T-cell (primary cell): ENCODE measurements around the gene ACOT13. TPM values are rescaled to one million over a fixed set of nuclear protein-coding genes. Genes with fewer than 3 reads are reported as not detected.
"Not testable (repeated sequence)": the region's sequence is repeated elsewhere in the genome, so short reads cannot be mapped to it uniquely, and the experiment has no call there.

ENCODE experiments used
- ATAC-seq, 4 experiments: fragments of 200-7000 bp in 3 of 4; fragments of 150-1000 bp in 1 of 4; cut with Tn5 transposase; replicated peaks in 1 of 4; 1 replicate in 3 of 4; 2 replicates in 1 of 4; pipeline ENCODE4 v1.10.0; 2021; ENCODE audit warnings: moderate library complexity in 3 of 4, mild to moderate bottlenecking in 2 of 4, moderate number of reproducible peaks in 1 of 4
- CTCF ChIA-PET, 2 donors: fragments of 300-600 bp; sonication (Branson Sonifier 250); formaldehyde crosslinking; loops; one replicate each; lab custom pipeline; 2022; ENCODE audit warnings: antibody characterized with exemption in 2 of 2; lab: Charles Lee
- POLR2A ChIA-PET, 2 donors: fragments of 300-600 bp; sonication (Branson Sonifier 250); formaldehyde crosslinking; loops; one replicate each; lab custom pipeline; 2022; ENCODE audit warnings: antibody characterized with exemption in 2 of 2; lab: Charles Lee
- DNase-seq, 35 experiments: peaks; one replicate each; pipeline versions ENCODE4 v3.0.0 to v3.0.0-alpha.2; 2013 to 2023
- H3K27ac ChIP-seq: one replicate; pipeline ENCODE4 v1.5.1; 2013; ENCODE audit warnings: low read length
- H3K27me3 ChIP-seq, 2 experiments: replicated peaks in 1 of 2; 1 replicate in 1 of 2; 2 replicates in 1 of 2; pipeline versions ENCODE4 v1.6.1 to v1.7.0; 2013; ENCODE audit warnings: low read length in 1 of 2, mixed read lengths in 1 of 2; ENCODE audit not compliant: control insufficient read depth in 2 of 2, insufficient read depth in 2 of 2; ENCODE audit errors: extremely low read depth in 1 of 2
- H3K36me3 ChIP-seq, 2 donors: 1 replicate in 1 of 2; 2 replicates in 1 of 2; pipeline versions ENCODE4 v1.6.1 to v1.7.0; 2013; ENCODE audit warnings: low read length in 1 of 2; ENCODE audit not compliant: control insufficient read depth in 2 of 2, insufficient read depth in 1 of 2; ENCODE audit errors: extremely low read depth in 1 of 2
- H3K4me1 ChIP-seq, 2 experiments: 1 replicate in 1 of 2; 2 replicates in 1 of 2; pipeline versions ENCODE4 v1.6.1 to v1.7.0; 2013; ENCODE audit warnings: low read length in 2 of 2, mixed read lengths in 1 of 2; ENCODE audit not compliant: insufficient read depth in 2 of 2, control insufficient read depth in 1 of 2; ENCODE audit errors: extremely low read depth in 1 of 2
- H3K4me3 ChIP-seq, 2 donors: 1 replicate in 1 of 2; 2 replicates in 1 of 2; pipeline versions ENCODE4 v1.5.1 to v1.7.0; 2013; ENCODE audit warnings: mild to moderate bottlenecking in 2 of 2, low read length in 1 of 2, moderate library complexity in 1 of 2; ENCODE audit not compliant: control insufficient read depth in 1 of 2; ENCODE audit errors: extremely low read depth in 1 of 2
- H3K9me3 ChIP-seq: 2 replicates; pipeline ENCODE4 v1.7.0; 2013
- H3K27ac Mint-ChIP-seq, 2 donors: one replicate each; pipeline ENCODE4 v1.8.0; 2020 to 2021; ENCODE audit warnings: mild to moderate bottlenecking in 2 of 2, mixed read lengths in 2 of 2
- H3K27me3 Mint-ChIP-seq, 2 donors: one replicate each; pipeline ENCODE4 v1.8.0; 2021 to 2022; ENCODE audit warnings: mixed read lengths in 2 of 2
- H3K36me3 Mint-ChIP-seq: one replicate; pipeline ENCODE4 v1.8.0; 2021; ENCODE audit warnings: mixed read lengths
- H3K4me1 Mint-ChIP-seq, 3 donors: one replicate each; pipeline ENCODE4 v1.8.0; 2020 to 2022; ENCODE audit warnings: mixed read lengths in 3 of 3, mild to moderate bottlenecking in 1 of 3
- H3K4me3 Mint-ChIP-seq, 3 donors: one replicate each; pipeline ENCODE4 v1.8.0; 2020 to 2022; ENCODE audit warnings: mild to moderate bottlenecking in 3 of 3, mixed read lengths in 3 of 3, moderate library complexity in 3 of 3
- H3K9me3 Mint-ChIP-seq, 3 donors: one replicate each; pipeline ENCODE4 v1.8.0; 2020 to 2022; ENCODE audit warnings: mixed read lengths in 3 of 3
- WGBS: methylation state at CpG from one replicate; pipeline ENCODE4 v1.1.5; 2013; ENCODE audit warnings: missing lambda C conversion rate; ENCODE audit not compliant: insufficient coverage; 5-methylcytosine and 5-hydroxymethylcytosine counted together
- total RNA-seq, 35 experiments: library from RNA in 6 of 35; stranded (reverse) in 6 of 35; fragments of 120-200 nt in 1 of 35; gene quantifications; one replicate each; pipeline versions ENCODE4 v1.2.1 to v1.2.4 and lab custom pipeline; 2013 to 2026

Gene ACOT13
- total RNA-seq, 5 donors from 2014 or later (not counting 1 experiment from before 2014, with no cell fraction given) = 4.2 to 10.9 (median 9.5) TPM

DNA sequence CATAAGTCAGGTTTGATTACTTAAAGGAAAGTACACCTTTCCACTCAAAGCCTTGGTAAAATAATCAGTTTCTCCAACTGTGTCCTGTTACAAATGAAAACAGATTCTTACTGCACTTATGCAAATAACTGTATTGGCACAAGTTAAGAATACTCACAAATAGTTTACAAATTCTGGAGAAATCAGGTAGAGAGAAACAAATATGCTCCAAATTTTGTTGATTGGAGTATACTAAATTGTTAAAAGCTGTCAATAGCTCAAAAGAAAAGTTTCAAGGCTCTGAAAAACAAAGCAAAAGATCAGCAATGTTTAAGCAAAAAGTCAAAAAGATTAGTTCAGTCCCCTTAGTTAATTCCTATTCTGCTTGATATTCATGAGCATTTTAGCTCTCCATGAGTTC lies 3.6 kb downstream of the ACOT13 start:
- H3K9me3 ChIP-seq, H3K27ac ChIP-seq, H3K4me3 ChIP-seq, DNase-seq, POLR2A ChIA-PET, H3K4me3 Mint-ChIP-seq, H3K27me3 ChIP-seq, ATAC-seq, H3K36me3 Mint-ChIP-seq, H3K36me3 ChIP-seq, CTCF ChIA-PET, H3K27ac Mint-ChIP-seq, H3K27me3 Mint-ChIP-seq: not testable (repeated sequence)
- Mint-ChIP-seq H3K4me1 (peaks cover 33 to 36% (median 34%) of the 10 kb centered on the region in 3 donors), H3K9me3 (peaks cover 0 to 10% (median 5%) of the 10 kb centered on the region in 3 donors)
- peaks cover 12 to 15% of the 10 kb centered on the region in 2 experiments for H3K4me1 ChIP-seq

DNA sequence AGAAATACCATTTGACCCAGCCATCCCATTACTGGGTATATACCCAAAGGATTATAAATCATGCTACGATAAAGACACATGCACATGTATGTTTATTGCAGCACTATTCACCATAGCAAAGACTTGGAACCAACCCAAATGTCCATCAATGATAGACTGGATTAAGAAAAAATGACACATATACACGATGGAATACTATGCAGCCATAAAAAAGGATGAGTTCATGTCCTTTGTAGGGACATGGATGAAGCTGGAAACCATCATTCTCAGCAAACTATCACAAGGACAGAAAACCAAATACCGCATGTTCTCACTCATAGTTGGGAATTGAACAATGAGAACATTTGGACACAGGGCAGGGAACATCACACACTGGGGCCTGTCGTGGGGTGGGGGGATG lies 4.2 kb downstream of the ACOT13 start:
- H3K27ac Mint-ChIP-seq, H3K27ac ChIP-seq, H3K36me3 ChIP-seq, H3K4me3 Mint-ChIP-seq, CTCF ChIA-PET, POLR2A ChIA-PET, H3K36me3 Mint-ChIP-seq, H3K27me3 ChIP-seq, DNase-seq, H3K9me3 ChIP-seq, H3K27me3 Mint-ChIP-seq, ATAC-seq, H3K4me3 ChIP-seq: not testable (repeated sequence)
- Mint-ChIP-seq H3K4me1 (peaks cover 27 to 33% (median 30%) of the 10 kb centered on the region in 3 donors), H3K9me3 (peaks cover 0 to 10% (median 5%) of the 10 kb centered on the region in 3 donors)
- peaks cover 6 to 13% of the 10 kb centered on the region in 2 experiments for H3K4me1 ChIP-seq
- WGBS = no CpG with 5 or more reads among the region's 4 CpGs

DNA sequence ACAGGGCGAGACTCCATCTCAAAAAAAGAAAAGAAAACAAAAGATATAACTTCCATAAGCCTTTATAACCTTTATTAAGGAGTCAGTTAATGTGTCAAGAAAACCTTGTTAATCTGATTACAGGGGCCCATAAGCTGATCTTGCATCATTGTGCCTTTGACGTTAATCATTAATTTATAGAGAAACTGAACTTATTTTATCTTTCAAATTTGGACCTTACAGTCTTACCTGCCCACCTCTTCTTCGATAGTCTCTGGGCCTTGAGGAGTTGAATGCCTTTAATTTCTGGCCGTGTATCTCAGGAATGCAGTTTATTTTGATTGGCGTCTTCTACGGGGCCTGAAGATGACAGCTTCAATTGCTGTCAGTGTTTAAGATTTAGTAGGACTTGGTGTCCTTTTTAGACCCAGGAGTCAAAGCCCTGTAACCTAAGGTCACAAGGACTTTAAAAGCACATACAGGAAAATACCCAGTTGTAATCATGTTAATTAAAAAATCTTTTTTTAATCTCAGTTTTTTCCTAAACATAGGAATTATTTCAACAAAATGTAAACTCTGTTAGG lies 5.8 kb downstream of the ACOT13 start:
- POLR2A ChIA-PET = interaction anchor here in 1 of 2 donors (0.7 kb wide), 1 partner anchor 161 kb away, joined by 3 read pairs; no protein-coding TSS in a partner anchor
- Mint-ChIP-seq H3K4me3 (no peak overlapping the region), H3K27me3 (no peaks in the 10 kb centered on the region), H3K27ac (no peak overlapping the region), H3K4me1 (peaks cover 11 to 17% (median 17%) of the 10 kb centered on the region in 3 donors), H3K36me3 (peaks cover 9% of the 10 kb centered on the region), H3K9me3 (peaks cover 0 to 10% (median 5%) of the 10 kb centered on the region in 3 donors)
- H3K27me3 ChIP-seq = no peaks in the 10 kb centered on the region
- ATAC-seq (no peak), DNase-seq (no peak)
- H3K36me3 ChIP-seq = no peaks in the 10 kb centered on the region
- no peaks in the 10 kb centered on the region for H3K9me3 ChIP-seq
- peaks cover under 1 to 8% of the 10 kb centered on the region in 2 experiments for H3K4me1 ChIP-seq
- 100% methylated on average over 1 of the region's 6 CpGs for WGBS
- no peak overlapping the region for H3K4me3 ChIP-seq
- no peak overlapping the region for H3K27ac ChIP-seq
- CTCF ChIA-PET = no interaction called here

DNA sequence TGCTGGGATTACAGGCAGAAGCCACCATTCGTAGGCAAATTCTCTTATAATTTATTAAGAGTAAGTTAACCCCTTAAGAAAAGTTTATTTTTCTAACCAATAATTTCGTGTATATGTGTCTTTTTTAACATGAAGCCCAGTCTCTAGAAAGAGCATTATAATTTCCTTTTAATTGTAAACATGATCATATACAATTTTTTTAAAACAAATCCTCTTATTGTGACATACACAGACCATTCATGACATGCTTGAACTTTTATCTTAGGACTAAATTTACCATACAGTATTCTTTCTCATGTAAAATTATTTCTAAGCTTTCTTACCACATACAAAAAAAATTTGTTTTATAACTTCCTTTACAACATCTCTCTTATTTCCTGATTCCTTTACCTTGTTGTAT lies 6.7 kb downstream of the ACOT13 start:
- H3K27ac ChIP-seq = no peak overlapping the region
- no peaks in the 10 kb centered on the region for H3K9me3 ChIP-seq
- no peaks in the 10 kb centered on the region for H3K27me3 ChIP-seq
- WGBS = no CpG with 5 or more reads among the region's 2 CpGs
- H3K9me3 Mint-ChIP-seq = peaks cover 0 to 10% (median 5%) of the 10 kb centered on the region in 3 donors
- H3K27me3 Mint-ChIP-seq = no peaks in the 10 kb centered on the region
- CTCF ChIA-PET = no interaction called here
- no peak overlapping the region for H3K27ac Mint-ChIP-seq
- no peaks in the 10 kb centered on the region for H3K36me3 ChIP-seq
- peaks cover 9% of the 10 kb centered on the region for H3K36me3 Mint-ChIP-seq
- H3K4me1 Mint-ChIP-seq = peaks cover 6 to 9% (median 8%) of the 10 kb centered on the region in 3 donors
- DNase-seq = no peak
- POLR2A ChIA-PET = no interaction called here
- no peak overlapping the region for H3K4me3 ChIP-seq
- ATAC-seq = no peak
- no peaks in the 10 kb centered on the region for H3K4me1 ChIP-seq
- H3K4me3 Mint-ChIP-seq = no peak overlapping the region

DNA sequence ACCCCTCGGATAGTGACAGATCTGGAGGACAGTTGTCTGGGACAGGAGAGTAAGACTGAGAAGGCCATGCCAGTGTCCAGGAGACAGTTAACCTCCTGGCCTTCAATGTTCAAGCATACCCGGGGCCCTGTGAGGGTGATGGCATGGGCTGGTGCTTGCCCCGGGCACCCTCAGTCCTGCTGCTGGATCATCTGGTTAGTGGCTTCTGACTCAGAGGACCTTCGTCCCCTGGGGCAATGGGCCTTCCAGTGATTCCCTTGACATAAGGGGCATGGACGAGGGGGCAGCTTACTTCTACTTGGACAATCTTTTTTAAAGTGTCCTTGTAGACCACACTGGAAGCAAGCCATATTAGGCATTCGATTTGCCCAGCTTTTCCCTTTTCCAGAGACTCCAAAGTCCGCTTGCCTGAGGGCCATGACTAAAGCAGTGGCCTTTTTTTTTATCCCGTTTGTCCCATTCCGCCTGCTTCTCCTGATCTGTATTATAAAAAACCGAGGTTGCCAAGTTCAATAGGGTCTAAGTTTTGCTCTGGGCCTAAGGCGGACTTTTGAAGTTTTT lies 12.0 kb downstream of the ACOT13 start:
- H3K27ac Mint-ChIP-seq, H3K27ac ChIP-seq, H3K4me3 Mint-ChIP-seq, H3K9me3 ChIP-seq, H3K27me3 ChIP-seq, H3K9me3 Mint-ChIP-seq, ATAC-seq, H3K36me3 Mint-ChIP-seq, H3K36me3 ChIP-seq, CTCF ChIA-PET, H3K4me1 Mint-ChIP-seq, H3K4me3 ChIP-seq, H3K27me3 Mint-ChIP-seq, H3K4me1 ChIP-seq, DNase-seq, POLR2A ChIA-PET: not testable (repeated sequence)
- 100% methylated on average over 2 of the region's 11 CpGs for WGBS

DNA sequence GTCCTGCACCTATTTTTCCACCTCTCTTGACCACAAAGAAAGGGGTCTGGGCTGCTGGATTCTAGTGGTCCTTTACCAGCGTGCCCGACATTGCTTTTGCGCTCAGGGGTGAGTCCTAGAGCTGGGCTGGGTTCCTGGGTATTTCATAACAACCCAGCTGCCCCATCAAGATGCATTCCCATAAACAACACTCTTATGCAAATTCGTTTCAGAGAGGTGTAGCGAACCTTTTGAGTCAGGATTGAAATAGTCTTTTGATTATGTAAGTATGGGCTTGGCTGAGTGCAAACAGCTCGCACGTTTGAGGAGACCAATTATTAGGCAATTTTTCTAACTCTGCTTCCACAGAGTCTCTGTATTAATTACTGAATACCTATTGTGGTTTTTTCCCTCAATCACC lies 13.7 kb downstream of the ACOT13 start:
- no peaks in the 10 kb centered on the region for H3K36me3 ChIP-seq
- Mint-ChIP-seq H3K9me3 (no peaks in the 10 kb centered on the region), H3K36me3 (peaks cover 5% of the 10 kb centered on the region), H3K27ac (no peak overlapping the region), H3K4me3 (no peak overlapping the region), H3K27me3 (no peaks in the 10 kb centered on the region), H3K4me1 (peaks cover 2 to 4% (median 3%) of the 10 kb centered on the region in 3 donors)
- no peaks in the 10 kb centered on the region for H3K9me3 ChIP-seq
- no peak overlapping the region for H3K27ac ChIP-seq
- ChIA-PET POLR2A (interaction anchor here in 1 of 2 donors (0.6 kb wide), 1 partner anchor 81 kb away, joined by 4 read pairs; no protein-coding TSS in a partner anchor), CTCF (interaction anchor here in 1 of 2 donors (0.6 kb wide), 1 partner anchor 32 kb away, joined by 14 read pairs; no protein-coding TSS in a partner anchor)
- no peak overlapping the region for H3K4me3 ChIP-seq
- WGBS = 80% methylated on average over 1 of the region's 7 CpGs
- no peaks in the 10 kb centered on the region for H3K4me1 ChIP-seq
- ATAC-seq (no peak), DNase-seq (no peak)
- no peaks in the 10 kb centered on the region for H3K27me3 ChIP-seq
